Neural progenitor cell (in vitro differentiated cells): ENCODE data around the gene KRT15.

Experiments
- EZH2phosphoT487 ChIP-seq: fragments of 200-600 bp; sonication (generic); IDR thresholded peaks from 2 replicates; pipeline ENCODE4 v1.6.1; 2017; ENCODE audit warnings: antibody characterized with exemption
- TF ChIP-seq, protein P1 (sequence below): fragments of 200-600 bp; sonication (generic); IDR thresholded peaks from 2 replicates; pipeline ENCODE4 v1.5.1; 2017; ENCODE audit warnings: antibody characterized with exemption, mild to moderate bottlenecking

DNA sequence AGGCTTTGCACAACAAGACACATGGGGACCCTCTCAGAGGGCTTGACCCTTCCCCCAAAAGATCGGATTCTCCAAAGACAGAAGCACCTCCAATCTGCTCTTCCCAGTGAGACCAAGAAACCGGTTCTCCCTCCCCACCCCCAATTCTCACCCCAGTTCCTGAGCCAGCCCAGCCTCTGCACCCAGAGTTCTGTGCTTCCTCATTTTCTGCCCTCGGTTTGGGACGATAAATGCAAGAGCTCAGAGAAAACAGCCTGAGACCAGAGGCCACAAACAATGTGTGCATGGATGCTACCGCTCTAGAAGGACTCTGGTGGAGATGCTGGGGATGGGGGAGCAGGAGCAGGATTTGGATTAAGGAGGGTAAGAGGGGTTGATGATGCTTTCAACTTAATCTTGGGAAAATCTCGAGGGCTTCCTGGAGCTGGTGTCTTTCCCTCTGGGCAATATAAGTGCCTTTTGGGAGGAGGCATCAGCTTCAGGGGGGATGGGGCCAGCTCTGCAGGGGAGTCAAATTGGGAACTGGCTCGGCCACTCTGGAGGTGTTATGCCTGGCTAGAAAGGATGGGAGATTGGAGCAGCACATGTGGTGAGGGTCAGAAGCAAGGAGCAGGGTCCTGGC lies 6.0 kb downstream of the KRT15 start:
- TF ChIP-seq, protein P1, sequence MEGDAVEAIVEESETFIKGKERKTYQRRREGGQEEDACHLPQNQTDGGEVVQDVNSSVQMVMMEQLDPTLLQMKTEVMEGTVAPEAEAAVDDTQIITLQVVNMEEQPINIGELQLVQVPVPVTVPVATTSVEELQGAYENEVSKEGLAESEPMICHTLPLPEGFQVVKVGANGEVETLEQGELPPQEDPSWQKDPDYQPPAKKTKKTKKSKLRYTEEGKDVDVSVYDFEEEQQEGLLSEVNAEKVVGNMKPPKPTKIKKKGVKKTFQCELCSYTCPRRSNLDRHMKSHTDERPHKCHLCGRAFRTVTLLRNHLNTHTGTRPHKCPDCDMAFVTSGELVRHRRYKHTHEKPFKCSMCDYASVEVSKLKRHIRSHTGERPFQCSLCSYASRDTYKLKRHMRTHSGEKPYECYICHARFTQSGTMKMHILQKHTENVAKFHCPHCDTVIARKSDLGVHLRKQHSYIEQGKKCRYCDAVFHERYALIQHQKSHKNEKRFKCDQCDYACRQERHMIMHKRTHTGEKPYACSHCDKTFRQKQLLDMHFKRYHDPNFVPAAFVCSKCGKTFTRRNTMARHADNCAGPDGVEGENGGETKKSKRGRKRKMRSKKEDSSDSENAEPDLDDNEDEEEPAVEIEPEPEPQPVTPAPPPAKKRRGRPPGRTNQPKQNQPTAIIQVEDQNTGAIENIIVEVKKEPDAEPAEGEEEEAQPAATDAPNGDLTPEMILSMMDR, result no peak
- TF ChIP-seq EZH2phosphoT487, result no peak
